K562 (cell line): ENCODE results near the gene SYT8. TPM values are rescaled to one million over a fixed set of nuclear protein-coding genes. Genes with fewer than 3 reads are reported as not detected.

Experiments used
- ATAC-seq: fragments of 200-7000 bp; cut with Tn5 transposase; 3 replicates; pipeline ENCODE4 v1.9.1; 2020; ENCODE audit warnings: moderate library complexity
- BruUV-seq: library from RNA; stranded (reverse); fragments of 400-500 nt; replicated peaks from 2 replicates; lab custom pipeline; 2021; lab: Mats Ljungman, UMichigan
- CTCF ChIA-PET: fragments of 300-600 bp; formaldehyde crosslinking; extraction: SDS; loops from one replicate; lab custom pipeline; 2021; ENCODE audit warnings: low intra/inter-chr PET ratio; lab: Yijun Ruan, JAX
- POLR2A ChIA-PET: fragments of 300-600, 350-650 bp; sonication (Branson Sonifier 250); formaldehyde crosslinking; extraction: SDS; loops from one replicate; lab custom pipeline; 2021; ENCODE audit warnings: antibody characterized with exemption, inconsistent platforms; lab: Yijun Ruan, JAX
- DNase-seq, 4 experiments: peaks; one replicate each; pipeline versions ENCODE4 v3.0.0 to v3.0.0-alpha.2; 2011 to 2018; ENCODE audit warnings: low spot score in 3 of 4, mixed read lengths in 3 of 4; ENCODE audit errors: extremely low read depth in 1 of 4
- FAIRE-seq: peaks from 2 replicates; lab custom pipeline; 2011; peaks lifted over from hg19 to GRCh38; lab: Jason Lieb, UNC
- H2AFZ ChIP-seq: 2 replicates; pipeline ENCODE4 v1.6.0; 2011; ENCODE audit warnings: low read depth, low read length, control low read depth, inconsistent platforms
- H3K27ac ChIP-seq: fragments of 200-600 bp; 3 replicates; pipeline ENCODE4 v1.8.0; 2011; ENCODE audit warnings: low read depth, mild to moderate bottlenecking, control low read depth, inconsistent platforms, low read length, moderate library complexity, mixed read lengths; ENCODE audit errors: extremely low read depth
- H3K27me3 ChIP-seq, 2 experiments: fragments of 300-600 bp in 1 of 2; 2 replicates in 1 of 2; 3 replicates in 1 of 2; pipeline versions ENCODE4 v1.6.0 to v1.8.0; 2011; ENCODE audit warnings: inconsistent platforms in 2 of 2, low read length in 2 of 2, mild to moderate bottlenecking in 1 of 2, mixed read lengths in 1 of 2, moderate library complexity in 1 of 2; ENCODE audit not compliant: control insufficient read depth in 2 of 2, insufficient read depth in 2 of 2
- H3K36me3 ChIP-seq: fragments of 300-600 bp; 3 replicates; pipeline ENCODE4 v1.8.0; 2011; ENCODE audit warnings: mild to moderate bottlenecking, low read length, inconsistent platforms; ENCODE audit not compliant: control insufficient read depth, insufficient read depth
- H3K4me1 ChIP-seq, 2 experiments: fragments of 200-600 bp in 1 of 2; replicated peaks in 1 of 2; 2 replicates in 1 of 2; 3 replicates in 1 of 2; pipeline versions ENCODE4 v1.5.1 to v1.8.0; 2011; ENCODE audit warnings: inconsistent platforms in 2 of 2, low read length in 2 of 2, mild to moderate bottlenecking in 1 of 2, mixed read lengths in 1 of 2, moderate library complexity in 1 of 2; ENCODE audit not compliant: control insufficient read depth in 2 of 2, insufficient read depth in 2 of 2
- H3K4me2 ChIP-seq: 2 replicates; pipeline ENCODE4 v1.6.1; 2011; ENCODE audit warnings: low read length, control low read depth, inconsistent platforms, mixed read lengths; ENCODE audit not compliant: insufficient read depth
- H3K4me3 ChIP-seq: fragments of 200-600 bp; sonication (generic), shearing (Covaris generic); 2 replicates; pipeline ENCODE4 v1.5.1; 2016; ENCODE audit warnings: control low read depth, inconsistent platforms
- H3K79me2 ChIP-seq: fragments of 200-600 bp; 3 replicates; pipeline ENCODE4 v1.8.0; 2011; ENCODE audit warnings: low read length, inconsistent platforms; ENCODE audit not compliant: control insufficient read depth, insufficient read depth
- H3K9ac ChIP-seq, 2 experiments: 2 replicates each; pipeline versions ENCODE4 v1.6.0 to v1.6.1; 2011; ENCODE audit warnings: low read depth in 2 of 2, low read length in 2 of 2, control low read depth in 1 of 2, inconsistent platforms in 1 of 2, mild to moderate bottlenecking in 1 of 2, mixed read lengths in 1 of 2; ENCODE audit not compliant: insufficient read depth in 1 of 2
- H3K9me1 ChIP-seq: one replicate; pipeline ENCODE4 v1.6.0; 2011; ENCODE audit warnings: inconsistent platforms, mild to moderate bottlenecking, low read length, moderate library complexity; ENCODE audit not compliant: control insufficient read depth, insufficient read depth
- H3K9me3 ChIP-seq: replicated peaks from 2 replicates; pipeline ENCODE4 v1.5.1; 2011; ENCODE audit warnings: low read depth, low read length, inconsistent platforms; ENCODE audit not compliant: control insufficient read depth, insufficient read depth
- H4K20me1 ChIP-seq: replicated peaks from 2 replicates; pipeline ENCODE4 v1.6.1; 2011; ENCODE audit warnings: low read length, inconsistent platforms, mixed read lengths; ENCODE audit not compliant: control insufficient read depth, insufficient read depth
- EGR1 ChIP-seq: fragments of 450-650 bp; conservative IDR thresholded peaks from 2 replicates; pipeline ENCODE4 v1.6.1; 2017; ENCODE audit warnings: mild to moderate bottlenecking
- NEUROD1 ChIP-seq: fragments of 150-350 bp; IDR thresholded peaks from 2 replicates; pipeline ENCODE4 v1.6.1; 2014; ENCODE audit warnings: borderline replicate concordance, low read length, low read depth; ENCODE audit not compliant: partially characterized antibody
- SPI1 ChIP-seq: IDR thresholded peaks from 2 replicates; pipeline ENCODE4 v1.6.1; 2011; ENCODE audit warnings: low read depth, low read length, control low read depth, borderline replicate concordance
- TEAD2 ChIP-seq: fragments of 450-650 bp; IDR thresholded peaks from 2 replicates; pipeline ENCODE4 v1.6.1; 2016; ENCODE audit warnings: missing genetic modification characterization, control low read depth, missing compliant biosample characterization
- ZBTB33 ChIP-seq: sonication (generic); formaldehyde crosslinking; IDR thresholded peaks from 2 replicates; pipeline ENCODE4 v1.8.1; 2023; ENCODE audit warnings: mild to moderate bottlenecking, missing genetic modification reagents
- ZBTB7A ChIP-seq: IDR thresholded peaks from 2 replicates; pipeline ENCODE4 v1.6.1; 2011; ENCODE audit warnings: low read depth, mild to moderate bottlenecking, low read length, moderate library complexity, borderline replicate concordance; ENCODE audit not compliant: control insufficient read depth
- WGBS: fragments of 100-300 bp; shearing (Covaris generic); methylation state at CpG from one replicate; pipeline ENCODE4 v1.1.6; 2016; ENCODE audit warnings: low coverage, mixed read lengths; ENCODE audit not compliant: insufficient coverage; ENCODE audit errors: missing lambda C conversion rate; 5-methylcytosine and 5-hydroxymethylcytosine counted together
- in situ Hi-C: fragments of 300-500 bp; cut with MboI; formaldehyde crosslinking; loops from 4 replicates; pipeline ENCODE4 v1.15.0; 2018; ENCODE audit warnings: inconsistent platforms, mixed read lengths
- intact Hi-C: fragments of 100-400 bp; cut with micrococcal nuclease; formaldehyde crosslinking; loops from 2 replicates; pipeline ENCODE4 v1.14.2; 2022
- polyA plus RNA-seq, 8 experiments: library from polyadenylated mRNA; depleted of rRNA in 4 of 8; stranded (reverse) in 5 of 8; unstranded in 3 of 8; fragments of >200 nt; fragmentation: Nextera tagmentation in 2 of 8; fragmentation: Illumina TruSeq in 1 of 8; extraction: Ambion mirVana in 2 of 8; extraction: Trizol in 1 of 8; gene quantifications; 2 replicates each; pipeline versions ENCODE4 v1.2.1 to v1.2.3, GENCODE V29; 2011 to 2014; ENCODE audit warnings: inconsistent platforms in 1 of 8, missing spikeins in 1 of 8
- total RNA-seq, 7 experiments: library from RNA; depleted of rRNA in 6 of 7; stranded (reverse); fragments of >200 nt in 6 of 7; fragmentation: Illumina TruSeq in 2 of 7; extraction: Trizol in 2 of 7; gene quantifications; 2 replicates each; pipeline versions ENCODE4 v1.2.1 to v1.2.3, GENCODE V29; 2011 to 2021; ENCODE audit warnings: low replicate concordance in 1 of 7

SYT8 gene
- total and polyA plus RNA-seq, 9 of the 15 experiments (the other 6 are each of a cell fraction or from before 2014, with no cell fraction given), result not detected

GRCh38 chr11:1839924-1840779 lies 5.4 kb downstream of the SYT8 start:
- no peaks in the 10 kb centered on the region for H3K9me3 ChIP-seq
- FAIRE-seq, result no peak
- BruUV-seq, result no TSS peak
- POLR2A ChIA-PET, result interaction anchor here (0.6 to 2.0 kb wide), 2 partner anchors 10 to 33 kb away, joined by 4 to 6 read pairs; no protein-coding TSS in a partner anchor
- H3K9me1 ChIP-seq, result no peaks in the 10 kb centered on the region
- no peak overlapping the region for H3K4me2 ChIP-seq
- ATAC-seq, result no peak
- peaks cover 3 to 50% of the 10 kb centered on the region in 2 experiments; a peak in 3 of 5 replicates for H3K27me3 ChIP-seq
- 6% methylated on average over 14 of the region's 26 CpGs for WGBS
- intact Hi-C loops (no loop called here), in situ Hi-C loops (no loop called here)
- H3K9ac ChIP-seq, result no peak overlapping the region
- CTCF ChIA-PET, result interaction anchor here (3.5 kb wide), 1 partner anchor 161 kb away, joined by 54 read pairs; the partner anchor contains the start of gene H19
- H3K4me3 ChIP-seq, result no peak overlapping the region
- no peaks in the 10 kb centered on the region for H3K79me2 ChIP-seq
- H2AFZ ChIP-seq, result no peak overlapping the region
- peaks cover 12% of the 10 kb centered on the region for H4K20me1 ChIP-seq
- peaks cover 7 to 72% of the 10 kb centered on the region in 2 experiments; a peak in 4 of 5 replicates for H3K4me1 ChIP-seq
- DNase-seq, result no peak
- TF ChIP-seq NEUROD1, result no peak
- peak; percentile 61; the same call in 1 of the 2 replicates for TF ChIP-seq ZBTB33 (CRISPR knock-in tag)
- TF ChIP-seq ZBTB7A, result 0 out of 2 replicates have a peak, but pooled peaks have one; percentile 31
- TF ChIP-seq TEAD2 (tag), result no peak
- TF ChIP-seq EGR1, result 0 out of 2 replicates have a peak, but pooled peaks have one; percentile 10
- peak; percentile 84 for TF ChIP-seq SPI1
- H3K36me3 ChIP-seq, result no peaks in the 10 kb centered on the region
- no peak overlapping the region for H3K27ac ChIP-seq
